Hematopoietic multipotent progenitor cell treated with erythropoietin and hydrocortisone succinate and interleukin-3 and kit ligand, for 17 days (in vitro differentiated cells): Measurements from ENCODE around the gene H6PD.

ENCODE experiments used
- DNase-seq: peaks from one replicate; pipeline ENCODE4 v3.0.0-alpha.2; 2015; ENCODE audit warnings: low spot score

The H6PD gene

DNA sequence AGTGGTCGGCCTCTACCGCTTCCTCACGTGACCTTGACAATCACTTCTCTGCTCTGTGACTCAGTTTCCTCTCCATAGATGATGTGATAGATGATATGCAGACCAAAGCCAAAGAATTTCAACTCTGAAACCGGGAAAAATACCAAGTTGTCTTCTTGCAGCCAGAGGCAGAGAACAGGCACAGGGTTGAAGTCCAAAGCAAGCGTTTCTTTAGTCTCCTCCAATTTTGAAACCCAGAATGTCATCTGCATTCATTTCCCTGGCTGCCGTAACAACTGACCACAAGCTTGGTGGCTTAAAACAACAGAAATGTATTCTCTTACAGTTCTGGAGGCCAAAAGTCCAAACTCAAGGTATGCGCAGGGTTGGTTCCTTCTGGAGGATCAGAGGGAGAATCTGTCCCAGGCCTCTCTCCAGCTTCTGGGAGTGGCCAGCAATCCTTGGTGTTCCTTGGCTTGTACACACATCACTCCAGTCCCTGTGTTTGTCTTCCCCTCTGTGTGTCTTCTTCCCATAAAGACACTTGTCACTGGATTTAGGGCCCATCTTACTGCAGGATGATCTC, 30.3 kb upstream of the H6PD start:
- DNase-seq: no peak

DNA sequence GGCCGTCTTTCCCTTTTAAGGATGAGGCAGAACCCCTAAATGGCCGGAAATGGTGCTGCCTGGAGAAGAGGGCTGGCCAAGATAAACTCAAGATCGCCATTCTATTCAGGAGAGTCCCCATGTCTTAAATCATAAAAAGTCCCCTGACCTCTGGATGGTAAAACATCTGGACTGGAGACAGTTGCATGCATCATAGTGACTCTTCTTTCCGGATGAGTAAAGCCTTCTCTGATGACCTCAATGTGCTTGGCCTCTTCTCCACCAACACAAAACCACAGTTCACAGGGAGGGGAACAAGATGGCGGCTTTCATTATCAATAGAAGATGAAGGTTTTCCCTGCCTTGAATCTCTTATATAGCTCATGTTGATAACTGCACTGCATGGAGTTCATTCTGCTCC, 27.5 kb upstream of the H6PD start:
- no peak for DNase-seq

DNA sequence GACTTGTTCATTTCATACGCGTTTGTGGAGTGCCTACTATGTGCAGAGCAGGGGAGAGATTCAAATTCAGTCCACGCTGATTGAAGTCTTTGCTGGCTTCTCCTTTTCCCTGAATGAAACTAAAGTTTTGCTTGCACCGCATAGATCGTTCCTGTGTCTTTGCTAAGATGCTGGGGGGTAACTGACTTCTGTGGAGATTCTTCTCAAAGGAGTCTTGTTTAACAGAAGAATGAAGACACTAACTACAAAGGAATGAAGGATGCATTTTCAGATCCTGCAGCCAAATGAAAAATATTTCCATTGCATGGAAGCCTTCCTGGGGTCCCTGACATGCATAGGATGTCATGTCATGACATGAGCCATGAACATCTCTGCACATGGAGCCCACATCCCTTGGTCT, 26.9 kb upstream of the H6PD start:
- DNase-seq: no peak

DNA sequence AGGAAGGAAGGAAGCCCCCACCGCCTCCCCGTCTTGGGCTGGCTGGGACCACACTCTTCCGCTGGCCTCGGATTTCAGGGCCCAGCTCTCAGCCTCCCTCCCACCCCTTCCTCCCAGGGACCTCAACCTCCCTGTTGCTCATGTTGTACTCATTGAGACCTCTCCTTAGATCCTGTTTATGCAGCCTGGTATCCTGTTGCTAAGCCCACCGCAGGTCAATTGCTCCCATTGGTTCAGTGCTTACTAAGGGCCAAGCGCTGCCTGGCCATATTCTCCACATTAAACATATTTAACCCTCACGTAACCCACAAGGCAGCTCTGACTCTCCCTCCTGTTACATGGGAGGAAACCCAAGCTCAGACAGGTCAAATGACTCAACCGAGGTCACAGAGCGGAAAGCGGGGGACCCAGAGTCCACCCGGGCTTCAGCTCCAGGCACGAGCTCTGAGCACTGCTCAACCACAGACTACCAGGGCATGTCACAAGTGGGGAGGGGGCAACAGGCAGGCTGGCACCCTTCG, 23.2 kb upstream of the H6PD start:
- DNase-seq: no peak

DNA sequence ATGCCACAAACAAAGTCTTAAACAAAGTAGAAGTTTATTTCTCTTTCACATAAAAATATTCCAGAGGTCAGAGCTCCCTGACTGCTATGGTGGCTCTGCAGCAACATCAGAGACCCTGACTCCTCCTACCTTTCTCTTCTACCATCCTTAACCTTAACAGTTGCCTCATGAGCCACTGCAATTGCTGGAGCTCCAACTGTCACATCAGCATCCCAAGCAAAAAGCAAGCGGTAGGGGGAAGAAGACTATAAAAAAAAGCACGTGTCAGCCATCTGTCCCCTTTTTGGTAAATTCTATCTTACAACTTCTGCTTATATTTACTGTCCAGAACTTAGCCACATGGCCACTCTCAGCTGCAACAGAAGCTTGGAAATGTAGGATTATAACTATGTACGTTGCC, 21.8 kb upstream of the H6PD start:
- no peak for DNase-seq

DNA sequence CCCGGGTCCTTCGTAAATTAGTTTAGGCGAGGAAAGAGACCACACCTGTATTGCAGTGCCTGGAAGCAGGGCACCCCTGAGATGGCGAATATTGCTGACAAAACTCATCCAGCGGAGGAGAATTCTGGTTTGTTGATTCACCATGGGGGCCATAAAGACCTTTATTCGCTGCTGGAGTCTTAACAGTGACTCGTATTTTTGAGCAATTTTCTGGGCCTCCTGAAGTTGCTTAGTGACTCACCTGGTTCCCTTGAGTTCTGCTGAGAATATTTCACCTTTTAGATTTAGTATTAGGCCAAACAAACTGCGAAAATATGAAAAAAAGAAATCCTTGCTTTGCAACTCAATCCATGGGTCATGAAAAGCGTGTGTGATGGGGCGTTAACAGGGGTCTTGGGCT, 20.6 kb upstream of the H6PD start:
- no peak for DNase-seq

DNA sequence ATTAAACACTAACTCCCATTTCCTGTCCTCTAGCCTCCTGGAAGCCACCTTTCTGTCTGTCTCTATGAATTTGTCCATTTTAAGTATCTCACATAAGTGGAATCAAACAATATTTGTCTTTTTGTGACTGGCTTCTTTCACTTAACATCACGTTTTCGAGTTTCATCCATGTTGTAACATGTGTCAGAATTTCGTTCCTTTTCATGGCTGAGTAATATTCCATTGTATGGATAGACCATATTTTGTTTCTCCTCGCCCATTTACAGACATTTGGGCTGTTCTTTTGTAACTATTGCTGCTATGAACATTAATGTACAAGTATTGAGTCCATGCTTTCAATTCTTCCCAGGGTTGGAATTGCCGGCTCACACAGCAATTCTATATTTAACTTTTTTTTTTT, 15.7 kb upstream of the H6PD start:
- no peak for DNase-seq

DNA sequence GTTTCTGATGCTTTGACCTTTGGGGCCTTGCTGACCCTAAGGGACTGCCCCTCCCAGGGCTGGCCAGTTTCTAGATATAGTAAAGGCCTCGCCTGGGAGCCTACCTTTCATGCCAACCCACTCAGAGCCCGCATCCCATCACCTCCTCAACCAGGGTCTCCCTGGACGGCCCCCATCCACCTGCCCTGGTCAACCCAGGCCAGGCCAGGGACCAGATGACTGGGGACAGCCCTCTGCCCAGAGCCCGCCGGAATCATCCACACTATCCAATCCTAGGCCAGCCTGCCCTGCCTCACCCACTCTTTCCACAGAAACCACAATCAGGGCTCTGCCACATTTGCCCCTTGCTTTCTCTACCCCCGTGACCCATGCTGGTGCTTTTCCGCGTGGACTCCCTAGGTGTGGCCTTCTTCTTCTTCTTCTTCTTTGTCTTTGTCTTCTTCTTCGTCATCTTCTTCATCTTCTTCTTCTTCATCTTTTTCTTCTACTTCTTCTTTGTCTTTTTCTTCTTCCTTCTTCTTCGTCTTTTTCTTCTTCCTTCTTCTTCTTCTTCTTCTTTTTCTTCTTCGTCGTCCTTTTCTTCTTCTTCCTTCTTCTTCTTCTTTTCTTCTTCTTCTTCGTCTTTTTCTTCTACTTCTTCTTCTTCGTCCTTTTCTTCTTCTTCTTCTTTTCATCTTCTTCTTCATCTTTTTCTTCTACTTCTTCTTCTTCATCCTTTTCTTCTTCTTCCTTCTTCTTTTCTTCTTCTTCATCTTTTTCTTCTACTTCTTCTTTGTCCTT, 11.5 kb upstream of the H6PD start:
- no peak for DNase-seq

DNA sequence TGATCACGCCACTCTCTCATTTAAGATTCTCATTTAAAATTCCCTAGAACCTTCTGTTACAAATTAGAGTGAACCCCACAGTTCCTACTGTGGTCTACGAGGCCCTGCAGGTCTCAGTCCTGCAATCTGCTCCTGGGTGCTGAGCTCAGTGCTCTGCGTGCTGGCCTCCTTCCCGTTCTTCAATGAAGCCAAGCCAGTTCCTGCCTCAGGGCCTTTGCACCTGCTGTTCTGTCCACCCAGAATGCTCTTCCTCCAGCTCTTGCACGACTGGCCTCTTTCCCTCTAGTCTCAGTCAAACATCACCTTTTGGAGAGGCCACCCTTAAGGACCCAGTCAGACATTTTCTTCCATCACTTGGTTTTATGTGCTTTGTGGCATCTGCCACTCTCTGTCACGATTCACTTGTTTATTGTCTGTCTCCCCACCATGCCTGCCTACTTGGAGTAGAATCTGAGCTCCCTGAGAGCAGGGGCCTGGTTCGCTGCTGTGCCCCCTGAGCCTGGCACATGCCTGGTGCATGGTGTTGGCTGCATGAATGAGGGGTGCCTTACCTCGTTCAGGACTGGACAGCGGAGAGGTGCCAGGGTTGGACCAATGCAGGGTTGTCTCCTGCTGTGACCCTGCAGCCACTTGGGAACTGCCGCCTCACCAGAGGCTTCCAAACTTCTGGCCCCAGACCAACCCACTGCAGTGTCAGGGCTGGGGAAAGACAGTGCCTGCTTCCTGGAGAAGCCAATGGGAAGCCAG, 9.7 kb upstream of the H6PD start:
- no peak for DNase-seq

DNA sequence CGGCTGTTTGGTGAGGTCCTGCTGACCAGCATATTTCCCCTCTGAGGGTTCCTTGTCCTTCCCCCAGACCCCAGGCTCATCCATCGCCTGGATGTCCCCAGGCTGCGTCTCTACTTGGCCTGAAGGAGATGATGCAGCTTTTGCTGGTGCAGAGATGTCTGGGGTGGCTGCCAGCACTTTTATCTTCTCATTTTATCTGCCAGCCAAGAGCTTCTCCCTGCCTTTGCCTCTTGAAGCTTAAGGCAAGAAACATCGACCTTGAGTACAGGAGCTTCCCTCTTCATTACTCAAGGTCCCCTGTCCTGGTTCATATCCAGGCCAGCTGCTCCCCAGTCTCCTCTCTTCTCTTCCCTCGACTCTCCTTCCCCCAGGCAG, 9.2 kb upstream of the H6PD start:
- no peak for DNase-seq

DNA sequence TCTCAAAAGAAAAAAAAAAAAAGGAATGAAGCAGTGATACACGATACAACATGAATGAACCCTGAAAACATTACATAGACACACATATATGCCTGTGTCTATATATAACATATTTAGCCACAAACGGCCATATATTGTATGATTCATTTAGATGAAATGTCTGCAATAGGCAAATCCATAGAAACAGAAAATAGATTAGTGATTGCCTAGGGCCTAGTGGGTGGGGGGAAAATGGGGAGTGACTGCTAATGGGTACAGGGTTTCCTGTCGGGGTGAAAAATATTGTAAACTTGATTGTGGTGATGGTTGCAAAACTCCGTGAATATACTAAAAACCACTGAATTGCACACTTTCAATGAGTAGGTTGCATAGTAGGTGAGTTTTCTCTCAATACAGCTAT, 6.0 kb upstream of the H6PD start:
- DNase-seq: no peak

DNA sequence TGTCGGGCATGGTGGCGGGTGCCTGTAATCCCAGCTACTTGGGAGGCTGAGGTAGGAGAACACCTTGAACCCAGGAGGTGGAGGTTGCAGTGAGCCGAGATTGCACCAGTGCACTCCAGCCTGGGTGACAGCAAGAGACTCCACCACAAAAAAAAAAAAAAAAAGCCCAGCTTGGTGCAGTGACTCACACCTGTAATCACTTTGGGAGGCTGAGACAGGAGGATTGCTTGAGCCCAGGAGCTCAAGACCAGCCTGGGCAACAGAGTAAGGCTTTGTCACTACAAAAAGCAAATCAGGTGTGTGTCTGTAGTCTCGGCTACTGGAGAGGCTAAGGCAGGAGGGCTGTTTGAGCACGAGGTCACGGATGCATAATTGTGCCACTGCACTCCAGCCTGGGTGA, 5.0 kb upstream of the H6PD start:
- no peak for DNase-seq

DNA sequence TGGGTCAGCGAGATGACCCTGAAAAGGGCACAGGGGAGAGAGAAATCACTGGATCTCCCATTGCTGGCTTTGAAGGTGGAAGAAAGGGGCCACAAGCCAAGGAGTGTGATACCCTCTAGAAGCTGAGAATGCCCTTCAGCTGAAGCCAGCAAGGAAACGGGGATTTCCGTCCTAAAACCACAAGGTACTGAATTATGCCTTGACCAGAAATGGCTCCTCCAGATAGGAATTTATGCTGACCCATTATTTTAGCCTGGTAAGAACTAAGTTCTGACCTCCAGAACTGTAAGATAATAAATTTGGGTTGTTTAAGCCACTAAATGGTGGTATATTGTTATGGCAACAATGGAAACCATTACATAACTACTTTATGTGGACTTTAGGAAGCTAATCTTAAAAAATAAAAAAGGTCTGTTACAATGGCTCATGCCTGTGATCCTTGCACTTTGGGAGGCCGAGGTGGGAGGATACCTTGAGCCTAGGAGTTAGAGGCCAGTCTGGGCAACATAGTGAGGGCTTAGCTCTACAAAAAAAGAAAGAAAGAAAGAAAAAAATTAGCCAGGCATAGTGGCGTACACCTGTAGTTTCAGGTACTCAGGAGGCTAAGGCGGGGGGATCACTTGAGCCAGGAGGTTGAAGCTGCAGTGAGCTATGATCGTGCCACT, 3.6 kb upstream of the H6PD start:
- DNase-seq: no peak

DNA sequence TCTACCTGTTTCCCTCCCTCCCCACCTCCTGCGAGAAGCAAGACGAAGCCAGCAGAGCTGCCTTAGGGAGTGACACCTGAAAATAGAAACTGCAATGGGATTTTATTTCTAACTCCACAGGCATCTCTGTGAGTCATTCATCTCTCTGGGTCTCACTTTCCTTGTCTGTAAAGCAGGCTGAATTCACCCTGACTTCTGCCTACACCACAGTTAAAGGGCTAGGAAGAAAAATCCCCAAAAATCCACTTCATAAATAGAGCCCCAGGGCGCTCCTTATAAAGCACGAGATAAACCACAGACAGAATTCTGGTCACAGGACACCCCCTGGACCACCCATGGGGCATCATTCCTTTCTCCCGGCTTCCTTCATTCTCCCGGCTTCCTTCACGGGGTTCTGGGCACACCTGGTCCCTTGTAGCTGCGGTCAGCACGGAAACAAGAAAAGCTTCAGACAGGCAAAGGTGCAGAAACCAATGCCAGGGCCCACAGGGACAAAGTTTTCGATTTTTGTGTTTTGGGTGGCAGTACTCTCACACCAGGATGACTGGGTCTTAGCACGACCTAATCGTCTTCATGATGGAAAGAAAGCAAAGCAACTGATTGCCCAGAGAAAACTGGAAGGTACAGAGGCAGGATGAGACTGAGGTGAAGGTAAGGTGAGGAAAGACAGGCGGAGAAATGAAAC, 2.8 kb upstream of the H6PD start:
- DNase-seq: no peak

DNA sequence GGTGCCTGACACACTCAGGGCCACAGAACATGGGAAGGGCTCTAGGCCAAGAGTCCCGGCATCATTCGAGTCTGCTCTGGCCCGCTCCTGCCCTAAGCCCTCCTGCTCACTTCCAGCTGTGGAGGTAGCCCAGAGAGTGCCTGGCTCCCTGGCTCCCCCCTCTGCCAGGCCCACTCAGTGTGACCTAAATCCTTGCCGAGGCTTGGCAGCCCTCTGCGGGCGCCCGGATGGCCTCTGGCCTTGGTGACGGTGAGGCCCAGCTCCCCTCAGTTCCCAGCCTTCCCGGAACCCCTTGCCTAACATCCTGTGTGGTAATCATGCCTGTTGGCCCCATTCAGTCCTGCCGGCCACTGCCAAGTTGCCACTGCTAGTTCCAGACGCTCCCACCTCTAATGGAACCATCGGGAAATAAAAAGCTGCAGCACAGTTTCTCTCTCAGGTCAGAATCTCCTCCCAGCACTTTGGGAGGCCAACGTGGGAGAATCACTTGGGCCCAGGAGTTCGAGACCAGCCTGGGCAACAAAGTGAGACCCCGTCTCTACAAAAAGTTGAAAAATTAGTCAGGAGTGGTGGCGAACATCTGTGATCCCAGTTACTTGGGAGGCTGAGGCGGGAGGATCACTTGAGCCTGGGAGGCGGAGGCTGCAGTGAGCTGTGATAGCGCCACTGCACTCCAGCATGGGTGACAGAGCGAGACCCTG, 1.2 kb upstream of the H6PD start:
- DNase-seq: no peak

DNA sequence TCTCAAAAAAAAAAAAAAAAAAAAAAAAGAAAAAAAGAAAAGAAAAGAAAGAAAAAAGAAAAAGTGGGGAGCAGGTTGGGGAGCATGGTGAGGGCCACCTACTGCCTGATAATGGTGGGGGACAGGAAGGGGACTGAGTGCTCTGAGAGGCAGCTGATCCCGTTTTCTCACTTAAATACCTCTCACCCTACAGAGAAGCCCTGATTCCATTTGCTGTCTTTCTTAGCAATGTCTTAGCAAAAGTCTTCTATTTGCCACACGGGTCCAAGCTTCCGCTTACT, 692 bp upstream of the H6PD start:
- no peak for DNase-seq

DNA sequence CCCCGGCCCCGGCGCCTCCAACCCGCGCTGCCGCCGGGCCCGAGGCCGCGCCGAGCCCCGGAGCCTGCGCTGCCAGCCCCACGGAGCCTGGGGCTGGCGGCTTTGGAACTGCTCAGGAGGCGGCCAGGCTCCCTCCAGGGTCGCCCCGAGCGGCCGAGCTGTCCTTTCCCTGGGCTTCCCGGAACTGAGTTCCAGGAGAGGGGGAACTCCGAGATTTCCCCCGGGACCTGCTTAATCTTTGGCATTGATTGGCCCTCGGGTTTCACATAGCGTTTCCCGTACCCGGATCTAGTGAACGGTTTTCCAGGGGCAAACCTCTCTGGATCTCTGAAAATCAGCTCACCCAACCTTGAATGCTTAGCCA, 504 bp downstream of the H6PD start:
- DNase-seq: no peak

DNA sequence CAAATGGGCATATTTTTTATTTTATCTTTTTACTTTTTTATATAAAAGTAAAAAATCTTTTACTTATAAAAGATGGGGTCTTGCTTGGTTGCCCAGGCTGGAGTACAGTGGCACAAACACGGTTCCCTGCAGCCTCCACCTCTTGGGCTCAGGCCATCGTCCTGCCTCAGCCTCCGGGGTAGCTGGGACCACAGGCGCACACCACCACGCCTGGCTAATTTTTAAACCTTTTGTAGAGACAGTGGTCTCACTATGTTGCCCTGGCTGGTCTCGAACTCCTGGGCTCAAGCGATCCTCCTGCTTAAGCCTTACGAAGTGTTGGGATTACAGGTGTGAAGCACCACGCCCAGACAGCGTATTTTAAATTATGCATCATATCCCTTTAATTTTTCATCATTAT, 986 bp downstream of the H6PD start:
- no peak for DNase-seq

DNA sequence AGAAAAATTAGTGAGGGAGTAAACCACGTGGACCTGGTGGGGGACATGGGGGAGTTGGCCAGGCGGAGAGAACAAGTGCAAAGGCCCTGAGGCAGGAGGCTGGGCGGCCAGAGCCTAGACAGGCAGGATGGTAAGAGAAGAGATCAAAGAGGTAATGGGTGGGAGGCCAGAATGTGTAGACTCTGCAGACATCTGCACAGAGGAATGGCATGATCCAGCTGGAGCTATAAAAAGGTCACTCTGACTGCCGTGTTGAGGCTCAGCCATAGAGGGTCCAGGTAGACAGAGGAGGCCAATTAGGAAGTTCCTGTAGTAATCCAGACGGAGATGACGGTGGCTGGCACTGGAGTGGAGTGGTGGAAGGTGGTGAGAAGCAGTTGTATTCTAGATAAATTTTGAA, 3.6 kb downstream of the H6PD start:
- no peak for DNase-seq

DNA sequence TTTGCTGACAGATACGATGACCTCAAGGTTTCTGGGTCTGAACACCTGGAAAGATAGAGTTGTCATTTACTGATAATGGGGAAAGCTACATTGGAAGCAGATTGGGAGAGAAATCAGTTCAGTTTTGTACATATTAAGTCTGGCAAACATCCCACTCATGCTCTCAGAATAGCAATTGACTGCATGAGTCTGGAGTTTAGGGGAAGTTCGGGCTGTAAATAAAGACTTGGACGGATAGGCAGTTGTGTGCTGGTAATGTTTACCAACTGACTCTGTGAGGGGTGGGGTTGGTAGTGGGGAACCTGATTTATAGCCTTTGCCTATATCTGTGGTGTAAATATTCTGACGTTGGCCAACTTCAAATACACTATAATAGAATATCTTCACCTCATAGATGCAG, 4.0 kb downstream of the H6PD start:
- DNase-seq: no peak

DNA sequence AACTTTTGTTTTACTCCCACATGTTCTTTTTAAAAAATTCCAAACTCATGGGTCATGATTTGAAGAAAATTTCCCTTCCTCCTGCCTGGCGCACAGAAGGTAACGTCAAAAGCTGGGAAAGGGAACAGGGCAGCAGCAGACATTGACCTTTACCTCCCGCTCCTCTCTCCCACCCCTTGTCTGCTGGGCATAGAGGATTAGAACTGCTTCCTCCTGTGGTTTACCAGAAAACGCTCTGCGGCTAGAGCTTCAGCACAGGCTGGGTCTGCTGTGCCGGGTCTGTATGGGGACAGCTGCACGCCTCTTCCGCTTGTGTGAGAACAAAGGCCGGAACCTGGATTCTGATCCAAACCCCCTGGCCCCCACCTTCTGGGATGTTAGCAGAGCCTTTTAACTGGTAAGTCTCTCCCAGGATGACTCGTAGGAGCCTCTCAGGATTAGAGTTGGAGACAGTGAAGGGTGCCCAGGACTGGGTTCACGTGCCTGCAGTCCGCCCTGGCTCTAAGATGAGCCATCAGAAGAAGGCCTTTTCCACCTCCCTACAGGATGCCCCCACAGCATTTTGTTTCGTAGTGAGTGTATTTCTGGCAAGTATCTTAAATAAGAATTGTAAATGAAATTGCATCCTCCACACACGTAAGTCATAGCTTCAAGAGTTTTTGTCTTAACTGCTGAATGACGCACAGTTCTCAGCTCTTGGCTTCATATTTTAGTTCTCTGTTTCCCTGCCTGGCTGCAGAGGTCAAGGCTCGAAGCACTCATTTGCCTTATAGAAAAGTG, 5.2 kb downstream of the H6PD start:
- DNase-seq: no peak
